ENCODE results near the gene SEMA4F.

DNA sequence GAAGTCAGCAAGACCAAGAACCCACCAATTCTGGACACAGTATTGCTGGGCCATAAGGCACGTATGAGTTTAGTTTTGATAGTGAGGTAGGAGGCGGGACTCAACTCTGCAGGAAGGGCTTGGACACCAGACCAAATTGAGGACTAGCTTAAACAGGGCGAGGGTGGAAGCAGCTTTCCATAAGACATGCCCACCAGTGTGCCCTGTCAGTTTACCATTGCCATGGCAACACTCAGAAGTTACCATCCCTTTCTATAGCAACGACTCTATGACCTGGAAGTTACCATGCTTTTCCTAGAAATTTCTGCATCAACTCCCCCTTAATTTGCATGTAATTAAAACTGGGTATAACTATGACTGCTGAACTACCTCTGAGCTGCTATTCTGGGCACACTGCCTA lies 8.7 kb upstream of the SEMA4F start:
- TF ChIP-seq, protein P1, sequence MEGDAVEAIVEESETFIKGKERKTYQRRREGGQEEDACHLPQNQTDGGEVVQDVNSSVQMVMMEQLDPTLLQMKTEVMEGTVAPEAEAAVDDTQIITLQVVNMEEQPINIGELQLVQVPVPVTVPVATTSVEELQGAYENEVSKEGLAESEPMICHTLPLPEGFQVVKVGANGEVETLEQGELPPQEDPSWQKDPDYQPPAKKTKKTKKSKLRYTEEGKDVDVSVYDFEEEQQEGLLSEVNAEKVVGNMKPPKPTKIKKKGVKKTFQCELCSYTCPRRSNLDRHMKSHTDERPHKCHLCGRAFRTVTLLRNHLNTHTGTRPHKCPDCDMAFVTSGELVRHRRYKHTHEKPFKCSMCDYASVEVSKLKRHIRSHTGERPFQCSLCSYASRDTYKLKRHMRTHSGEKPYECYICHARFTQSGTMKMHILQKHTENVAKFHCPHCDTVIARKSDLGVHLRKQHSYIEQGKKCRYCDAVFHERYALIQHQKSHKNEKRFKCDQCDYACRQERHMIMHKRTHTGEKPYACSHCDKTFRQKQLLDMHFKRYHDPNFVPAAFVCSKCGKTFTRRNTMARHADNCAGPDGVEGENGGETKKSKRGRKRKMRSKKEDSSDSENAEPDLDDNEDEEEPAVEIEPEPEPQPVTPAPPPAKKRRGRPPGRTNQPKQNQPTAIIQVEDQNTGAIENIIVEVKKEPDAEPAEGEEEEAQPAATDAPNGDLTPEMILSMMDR (IDR thresholded peaks at IDR 0.05; ENCODE audit: insufficient read depth, low read depth, low read length), result no peak
- no peak for TF ChIP-seq EZH2 (IDR thresholded peaks at IDR 0.05; ENCODE audit: insufficient read depth, low read length)

Measured in astrocyte (in vitro differentiated cells and primary cell).